Measurements from ENCODE around the gene CASK.
"Not testable (repeated sequence)": the region's sequence is repeated elsewhere in the genome, so short reads cannot be mapped to it uniquely, and the experiment has no call there.

CASK gene

GRCh38 chrX:41621222-41621723, 302.1 kb downstream of the CASK start:
- DNase-seq (ENCODE audit: low spot score): no peak

DNA sequence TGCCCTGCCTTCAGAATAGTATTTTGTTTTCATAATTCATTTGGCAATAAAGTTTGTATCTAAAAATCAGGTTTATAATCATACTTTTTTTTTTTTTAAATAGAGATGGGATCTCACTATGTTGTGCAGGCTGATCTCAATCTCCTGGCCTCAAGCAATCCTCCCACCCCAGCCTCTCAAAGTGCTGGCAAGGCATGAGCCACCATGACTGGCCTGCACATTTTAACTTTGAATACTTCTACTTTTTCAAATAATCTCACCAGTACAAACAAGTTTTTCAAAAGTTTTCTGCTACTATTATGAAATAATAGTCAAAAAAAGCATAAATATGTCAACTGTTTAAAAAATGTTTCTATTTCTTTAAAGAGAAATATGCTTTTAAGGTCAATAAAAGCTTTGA, 304.1 kb downstream of the CASK start:
- no peak for DNase-seq (ENCODE audit: low spot score)

DNA sequence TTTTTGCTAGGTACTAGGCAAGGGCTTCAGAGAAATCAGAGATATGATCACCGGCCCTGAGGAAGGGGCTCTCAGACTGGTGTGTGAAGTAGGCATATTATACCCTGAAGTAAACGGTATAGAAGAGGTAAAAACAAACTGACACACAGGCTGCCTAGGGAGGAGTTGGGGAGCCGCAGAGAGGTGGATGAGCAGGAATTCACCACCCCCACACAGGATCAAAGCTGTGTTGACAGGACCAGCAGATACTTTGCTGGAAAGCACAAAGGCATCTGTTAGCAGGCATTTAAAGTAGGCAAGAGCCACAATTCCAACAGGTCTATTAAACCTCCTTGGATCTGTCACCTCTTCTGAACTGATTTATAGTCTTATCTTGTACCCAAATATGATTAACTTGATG, 306.4 kb downstream of the CASK start:
- no peak for DNase-seq (ENCODE audit: low spot score)

GRCh38 chrX:41616255-41616654, 307.1 kb downstream of the CASK start:
- DNase-seq (ENCODE audit: low spot score): no peak

- DNase-seq (ENCODE audit: low spot score): no peak
Observed at GRCh38 chrX:41608244-41608643, 315.1 kb downstream of the CASK start.

- no peak for DNase-seq (ENCODE audit: low spot score)
Observed at GRCh38 chrX:41607264-41607832, 316.0 kb downstream of the CASK start.

GRCh38 chrX:41606057-41606456, 317.3 kb downstream of the CASK start:
- DNase-seq (ENCODE audit: low spot score): not testable (repeated sequence)

DNA sequence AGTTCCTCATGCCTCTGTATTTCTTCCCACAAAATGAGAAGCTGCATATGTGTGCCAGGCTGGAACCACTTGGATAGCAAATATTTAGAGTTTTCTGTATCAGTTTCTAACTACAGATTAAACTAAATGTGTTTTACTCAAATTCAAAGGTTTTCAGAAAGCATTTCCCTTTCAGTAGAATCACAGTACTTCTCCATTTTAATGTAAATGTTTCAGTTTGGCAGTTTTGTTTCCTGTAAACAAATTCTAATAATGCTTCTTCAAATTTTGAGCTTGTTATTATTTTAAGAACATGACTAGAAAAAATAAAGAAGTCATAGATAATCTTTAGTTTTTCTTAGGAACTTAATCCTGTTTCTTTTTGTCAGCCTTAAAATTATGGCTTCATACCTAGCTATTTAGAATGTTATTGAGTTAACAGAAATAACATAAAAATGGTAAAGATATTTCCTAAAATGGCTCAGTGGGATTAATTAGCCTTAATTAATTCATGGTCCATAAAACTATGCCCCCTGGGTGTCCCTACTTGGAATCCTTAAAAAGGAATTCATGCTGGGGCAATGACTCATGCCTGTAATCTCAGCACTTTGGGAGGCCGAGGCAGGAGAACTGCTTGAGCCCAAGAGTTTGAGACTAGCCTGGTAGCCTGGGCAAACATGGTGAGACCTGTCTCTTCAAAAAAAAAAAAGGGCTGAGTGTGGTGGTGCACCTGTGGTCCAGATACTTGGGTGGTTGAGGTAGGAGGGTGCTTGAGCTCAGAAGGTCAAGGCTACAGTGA, 318.4 kb downstream of the CASK start:
- no peak for DNase-seq (ENCODE audit: low spot score)

- DNase-seq (ENCODE audit: low spot score): no peak
Observed at GRCh38 chrX:41604177-41604576, 319.2 kb downstream of the CASK start.

DNA sequence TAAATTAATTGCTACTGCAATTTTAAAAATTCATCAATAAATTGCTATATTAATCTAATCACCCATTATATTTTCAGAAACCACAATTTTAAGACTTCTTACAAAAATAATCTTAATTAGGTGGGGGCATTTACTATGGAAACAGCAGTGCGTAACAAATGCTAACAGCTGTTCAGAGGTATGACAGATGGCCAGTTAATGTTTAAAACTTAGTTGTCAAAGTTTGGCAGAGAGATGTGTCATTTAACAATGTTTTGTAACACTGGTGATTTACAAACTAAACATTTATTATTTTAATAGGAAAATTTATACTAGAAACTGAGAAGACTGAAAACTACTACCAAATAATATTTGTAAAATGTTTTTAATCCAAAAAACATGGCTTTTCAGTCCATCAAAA, 319.8 kb downstream of the CASK start:
- DNase-seq (ENCODE audit: low spot score): no peak

DNA sequence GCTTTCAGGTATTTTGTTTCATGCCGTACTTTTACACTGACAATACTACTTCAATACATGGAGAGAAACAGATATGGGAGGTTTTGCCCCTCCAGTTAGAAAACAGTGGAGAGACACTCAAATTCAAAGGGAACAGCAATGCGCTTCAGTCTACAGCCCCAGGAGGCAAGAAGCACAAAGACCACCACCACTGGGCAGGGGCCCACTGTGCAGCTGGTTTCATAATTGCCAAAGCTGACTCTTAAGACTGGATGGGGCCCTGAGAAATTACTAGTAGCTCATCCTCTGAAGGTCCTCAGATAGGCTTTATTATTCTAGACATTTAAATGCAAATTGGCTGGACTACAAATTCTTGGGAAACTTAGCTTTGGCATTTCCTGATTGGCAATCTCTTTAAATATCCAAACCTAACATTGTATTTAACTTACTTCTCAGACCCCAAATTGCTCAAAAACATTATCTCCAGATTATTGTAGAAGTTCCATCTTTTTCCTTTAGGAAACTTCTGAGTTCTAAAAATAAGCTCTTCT, 320.5 kb downstream of the CASK start:
- DNase-seq (ENCODE audit: low spot score): no peak

GRCh38 chrX:41600291-41600690, 323.1 kb downstream of the CASK start:
- no peak for DNase-seq (ENCODE audit: low spot score)

GRCh38 chrX:41599507-41599906, 323.8 kb downstream of the CASK start:
- DNase-seq (ENCODE audit: low spot score): no peak

DNA sequence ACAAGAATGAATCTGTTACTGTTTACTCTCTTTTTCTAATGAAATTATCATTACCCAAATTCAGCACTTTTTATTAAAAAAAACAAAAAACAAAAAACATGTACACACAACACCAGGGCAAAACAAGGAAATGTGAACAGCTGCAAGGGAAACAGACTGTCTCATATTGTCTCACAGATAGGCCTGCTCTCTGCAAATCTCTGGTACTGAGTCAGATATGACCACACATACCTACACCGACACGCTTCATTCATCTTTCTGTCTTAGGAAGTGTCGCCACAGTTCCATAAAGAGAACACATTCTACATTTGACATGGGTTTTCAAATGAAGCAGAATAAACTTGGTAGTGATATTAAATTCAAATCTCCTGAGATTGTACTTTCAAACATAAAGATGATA, 326.8 kb downstream of the CASK start:
- no peak for DNase-seq (ENCODE audit: low spot score)

- DNase-seq (ENCODE audit: low spot score): no peak
Observed at GRCh38 chrX:41594634-41595033, 328.7 kb downstream of the CASK start.

GRCh38 chrX:41591906-41592305, 331.4 kb downstream of the CASK start:
- DNase-seq (ENCODE audit: low spot score): no peak

GRCh38 chrX:41590641-41591040, 332.7 kb downstream of the CASK start:
- no peak for DNase-seq (ENCODE audit: low spot score)

DNA sequence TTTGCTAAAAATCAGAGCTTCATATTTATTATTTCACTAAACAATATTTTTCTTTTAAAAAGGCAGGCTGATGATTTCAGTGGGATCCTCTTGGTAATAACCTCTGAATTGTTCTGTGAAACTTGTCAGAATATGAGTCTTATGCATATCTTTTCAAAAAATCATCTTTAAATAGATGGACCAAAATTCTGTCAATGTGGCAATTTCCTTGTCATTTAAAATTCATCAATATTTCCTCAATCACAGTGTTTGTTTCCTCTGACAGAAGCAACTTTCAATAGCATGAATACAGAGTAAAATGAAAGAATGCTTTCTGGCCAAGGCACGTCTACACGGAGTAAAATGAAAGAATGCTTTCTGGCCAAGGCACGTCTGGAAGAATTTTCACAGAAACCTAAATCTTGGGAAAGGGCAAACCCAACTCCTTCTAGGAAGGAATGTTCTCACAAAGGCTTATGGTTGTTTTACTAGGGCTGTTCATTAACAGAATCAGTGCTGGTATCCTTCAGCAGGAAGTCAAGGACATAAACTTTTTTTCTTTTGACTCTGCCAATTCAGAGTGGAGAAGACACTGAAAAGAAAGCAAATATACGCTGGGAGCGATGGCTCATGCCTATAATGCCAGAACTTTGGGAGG, 333.6 kb downstream of the CASK start:
- DNase-seq (ENCODE audit: low spot score): no peak

- DNase-seq (ENCODE audit: low spot score): no peak
Observed at GRCh38 chrX:41588271-41588670, 335.1 kb downstream of the CASK start.

- DNase-seq (ENCODE audit: low spot score): no peak
Observed at GRCh38 chrX:41580423-41581064, 342.8 kb downstream of the CASK start.

DNA sequence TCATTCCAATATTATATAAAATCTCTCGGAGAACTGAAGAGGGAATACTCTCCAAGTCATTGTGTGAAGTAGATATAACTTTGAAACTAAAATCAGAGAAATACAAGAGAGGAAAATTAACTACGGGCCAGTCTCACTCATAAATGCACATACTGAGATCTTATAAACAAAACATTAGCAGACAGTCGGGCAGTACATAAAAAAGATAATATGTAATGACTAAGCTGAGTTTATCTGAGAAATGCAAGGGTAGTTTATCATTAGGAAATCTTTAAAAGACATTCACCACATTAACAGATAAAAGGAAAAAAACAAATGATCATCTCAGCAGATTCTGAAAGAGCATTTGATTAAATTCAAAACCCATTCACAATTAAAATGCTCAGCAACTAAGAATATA, 359.5 kb downstream of the CASK start:
- DNase-seq (ENCODE audit: low spot score): no peak

DNA sequence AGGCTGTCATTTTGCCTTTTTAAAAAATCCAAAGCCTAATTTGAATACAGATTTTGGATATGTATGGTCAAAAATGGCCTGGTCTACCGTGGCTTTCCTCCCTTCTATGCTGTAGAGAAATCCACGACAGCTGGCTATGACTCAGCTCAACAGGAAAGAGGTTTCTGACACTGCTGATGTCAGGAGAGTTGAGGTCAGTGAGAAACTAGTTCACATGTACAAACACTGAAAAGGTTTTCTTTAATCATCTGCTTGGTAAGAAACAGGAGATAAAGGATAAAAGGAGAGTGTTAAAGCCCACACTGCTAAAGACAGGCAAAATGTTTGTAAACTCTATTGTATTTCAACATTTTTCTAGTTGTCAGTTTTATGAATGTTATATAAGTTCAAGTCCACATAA, 362.3 kb downstream of the CASK start:
- DNase-seq (ENCODE audit: low spot score): peak; percentile 44

All from kidney capillary endothelial cell (primary cell).